ENCODE data around the gene LINGO4.

- TF ChIP-seq CTCF (conservative IDR thresholded peaks at IDR 0.05) (no peak), ZFX (IDR thresholded peaks at IDR 0.05) (no peak)
These were observed 32.6 kb upstream of the LINGO4 start for GRCh38 chr1:151837884-151838221.
